KOPT-K1 (cell line): ENCODE results near the gene PRAC2.
"Not testable (repeated sequence)": the region's sequence is repeated elsewhere in the genome, so short reads cannot be mapped to it uniquely, and the experiment has no call there.

Experiments used
- H3K27ac ChIP-seq: fragments of 200-600 bp; sonication (generic); 2 replicates; pipeline ENCODE4 v1.5.1; 2016; ENCODE audit warnings: antibody characterized with exemption, mild to moderate bottlenecking, low read depth, low read length; ENCODE audit not compliant: poor library complexity, severe bottlenecking
- H3K36me3 ChIP-seq: fragments of 200-600 bp; sonication (generic); 2 replicates; pipeline ENCODE4 v1.5.1; 2017; ENCODE audit warnings: antibody characterized with exemption, mild to moderate bottlenecking, low read length, moderate library complexity; ENCODE audit not compliant: insufficient read depth
- H3K9me3 ChIP-seq: fragments of 200-600 bp; sonication (generic); 2 replicates; pipeline ENCODE4 v1.5.1; 2017; ENCODE audit warnings: antibody characterized with exemption, low read length, mild to moderate bottlenecking; ENCODE audit not compliant: insufficient read depth, poor library complexity, severe bottlenecking

The PRAC2 gene

DNA sequence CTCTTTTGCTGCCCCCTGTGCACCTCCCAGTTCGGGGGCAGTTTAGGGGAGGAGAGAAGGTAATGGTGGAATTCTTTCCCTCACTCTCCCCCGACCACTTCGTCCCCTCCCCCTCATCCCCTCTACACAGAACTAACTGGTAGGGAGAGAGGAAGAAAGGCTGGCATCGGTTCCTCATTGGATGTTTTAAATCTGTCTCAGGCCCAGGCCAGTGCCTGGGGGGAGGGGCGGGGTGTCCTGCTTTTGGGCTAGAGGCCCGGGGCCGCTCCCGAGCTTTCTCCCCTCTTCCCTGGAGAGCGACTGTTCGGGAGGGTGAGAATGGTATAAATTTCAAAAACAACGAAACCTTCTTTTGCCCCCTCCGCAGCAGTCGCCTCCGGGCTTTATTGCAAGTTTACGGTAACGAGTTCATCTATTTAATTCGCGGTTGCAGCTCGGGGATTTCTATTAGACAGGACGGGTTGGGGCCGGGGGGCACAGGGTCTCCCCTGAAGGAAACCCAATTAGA lies at the start of gene PRAC2:
PRAC2 (plus strand) TSS at position 271 of the 508 bp plus-strand sequence. CDS start 1,226 bp downstream, outside the sequence.
- no peaks in the 10 kb centered on the region for H3K9me3 ChIP-seq
- H3K36me3 ChIP-seq, result no peaks in the 10 kb centered on the region
- H3K27ac ChIP-seq, result no peak within 1 kb of the TSS

GRCh38 chr17:48676963-48677558 lies 45.9 kb upstream of the PRAC2 start:
- Histone ChIP-seq H3K27ac (no peak overlapping the region), H3K36me3 (no peaks in the 10 kb centered on the region), H3K9me3 (no peaks in the 10 kb centered on the region)

GRCh38 chr17:48678141-48678971 lies 44.6 kb upstream of the PRAC2 start:
- Histone ChIP-seq H3K9me3 (no peaks in the 10 kb centered on the region), H3K36me3 (no peaks in the 10 kb centered on the region), H3K27ac (no peak overlapping the region)

DNA sequence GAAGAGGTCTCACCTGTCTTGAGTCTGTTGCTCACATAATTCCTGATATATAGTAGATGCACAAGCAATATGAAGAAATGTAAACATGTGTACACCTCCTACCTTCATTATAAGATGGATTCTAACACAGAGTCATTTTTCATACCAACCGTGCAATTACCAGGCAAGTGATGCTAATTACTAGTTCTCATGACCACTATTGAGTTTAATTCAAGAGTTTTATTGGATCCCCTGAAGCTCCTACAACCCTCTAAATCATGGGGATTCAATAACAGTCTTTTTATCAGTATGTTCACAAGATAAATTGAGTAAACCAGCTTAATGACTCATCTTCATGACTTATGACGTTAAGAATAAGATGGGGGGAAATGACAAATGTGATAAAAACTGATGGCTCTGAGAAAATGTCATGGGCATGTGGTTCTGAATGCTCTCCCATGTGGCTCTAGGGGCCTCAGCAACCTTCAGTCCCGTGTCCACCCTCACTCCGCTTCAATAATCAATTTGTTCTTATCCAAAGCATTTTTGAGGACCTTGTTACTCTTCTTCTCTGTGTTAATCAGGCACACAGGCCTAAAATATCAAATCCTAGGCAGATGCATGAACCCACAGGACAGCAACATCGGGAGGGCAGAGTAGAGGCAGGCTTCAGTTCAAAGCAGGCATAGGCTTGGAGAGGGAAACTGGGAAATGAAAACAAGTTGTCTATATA lies 43.4 kb upstream of the PRAC2 start:
- H3K36me3 ChIP-seq, result no peaks in the 10 kb centered on the region
- no peaks in the 10 kb centered on the region for H3K9me3 ChIP-seq
- H3K27ac ChIP-seq, result no peak overlapping the region

- H3K36me3 ChIP-seq, result no peaks in the 10 kb centered on the region
- H3K27ac ChIP-seq, result no peak overlapping the region
- H3K9me3 ChIP-seq, result no peaks in the 10 kb centered on the region
Measured at GRCh38 chr17:48681609-48682008, 41.4 kb upstream of the PRAC2 start.

- H3K36me3 ChIP-seq, result no peaks in the 10 kb centered on the region
- no peak overlapping the region for H3K27ac ChIP-seq
- H3K9me3 ChIP-seq, result no peaks in the 10 kb centered on the region
Measured at GRCh38 chr17:48690655-48691054, 32.3 kb upstream of the PRAC2 start.

GRCh38 chr17:48692049-48692448 lies 30.9 kb upstream of the PRAC2 start:
- Histone ChIP-seq H3K27ac (no peak overlapping the region), H3K9me3 (no peaks in the 10 kb centered on the region), H3K36me3 (no peaks in the 10 kb centered on the region)

- no peak overlapping the region for H3K27ac ChIP-seq
- no peaks in the 10 kb centered on the region for H3K36me3 ChIP-seq
- no peaks in the 10 kb centered on the region for H3K9me3 ChIP-seq
Measured at GRCh38 chr17:48693178-48693577, 29.8 kb upstream of the PRAC2 start.

DNA sequence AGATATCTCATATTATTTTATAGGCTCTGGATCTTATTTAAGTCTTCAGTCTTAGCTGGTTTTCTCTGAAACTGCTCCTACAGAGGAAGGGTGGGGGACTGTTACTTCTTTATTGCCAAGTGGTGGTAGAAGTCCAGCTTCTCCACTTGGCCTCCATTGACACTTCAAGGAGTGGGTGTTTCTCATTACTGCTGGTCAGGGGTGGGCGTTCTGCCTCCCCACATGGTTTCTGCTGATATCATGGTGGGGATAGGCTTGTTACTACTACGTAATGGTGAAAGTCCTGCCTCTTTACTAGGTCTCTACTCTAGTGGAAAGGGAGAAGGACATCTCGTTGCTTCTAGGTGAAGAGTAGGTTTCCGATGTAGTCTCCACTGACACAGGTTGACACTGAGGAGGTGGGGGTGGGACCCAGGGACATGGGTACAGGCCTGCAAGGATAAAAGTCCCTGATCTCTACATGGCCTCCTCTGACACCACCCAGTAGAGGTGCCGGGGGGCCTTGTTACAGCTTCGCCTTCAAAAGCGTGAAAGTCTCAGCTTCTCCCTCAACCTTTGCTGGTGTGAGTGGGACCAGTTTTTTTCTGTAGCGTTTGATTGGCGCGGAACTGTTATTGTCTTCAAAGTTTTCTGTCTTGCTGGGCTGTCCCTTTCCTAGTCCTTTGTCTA lies 21.0 kb upstream of the PRAC2 start:
- Histone ChIP-seq H3K36me3 (no peaks in the 10 kb centered on the region), H3K27ac (no peak overlapping the region), H3K9me3 (no peaks in the 10 kb centered on the region)

GRCh38 chr17:48704361-48705248 lies 18.4 kb upstream of the PRAC2 start:
- Histone ChIP-seq H3K27ac (no peak overlapping the region), H3K36me3 (no peaks in the 10 kb centered on the region), H3K9me3 (no peaks in the 10 kb centered on the region)

- Histone ChIP-seq H3K9me3 (no peaks in the 10 kb centered on the region), H3K36me3 (no peaks in the 10 kb centered on the region), H3K27ac (no peak overlapping the region)
Measured at GRCh38 chr17:48711128-48711527, 11.9 kb upstream of the PRAC2 start.

DNA sequence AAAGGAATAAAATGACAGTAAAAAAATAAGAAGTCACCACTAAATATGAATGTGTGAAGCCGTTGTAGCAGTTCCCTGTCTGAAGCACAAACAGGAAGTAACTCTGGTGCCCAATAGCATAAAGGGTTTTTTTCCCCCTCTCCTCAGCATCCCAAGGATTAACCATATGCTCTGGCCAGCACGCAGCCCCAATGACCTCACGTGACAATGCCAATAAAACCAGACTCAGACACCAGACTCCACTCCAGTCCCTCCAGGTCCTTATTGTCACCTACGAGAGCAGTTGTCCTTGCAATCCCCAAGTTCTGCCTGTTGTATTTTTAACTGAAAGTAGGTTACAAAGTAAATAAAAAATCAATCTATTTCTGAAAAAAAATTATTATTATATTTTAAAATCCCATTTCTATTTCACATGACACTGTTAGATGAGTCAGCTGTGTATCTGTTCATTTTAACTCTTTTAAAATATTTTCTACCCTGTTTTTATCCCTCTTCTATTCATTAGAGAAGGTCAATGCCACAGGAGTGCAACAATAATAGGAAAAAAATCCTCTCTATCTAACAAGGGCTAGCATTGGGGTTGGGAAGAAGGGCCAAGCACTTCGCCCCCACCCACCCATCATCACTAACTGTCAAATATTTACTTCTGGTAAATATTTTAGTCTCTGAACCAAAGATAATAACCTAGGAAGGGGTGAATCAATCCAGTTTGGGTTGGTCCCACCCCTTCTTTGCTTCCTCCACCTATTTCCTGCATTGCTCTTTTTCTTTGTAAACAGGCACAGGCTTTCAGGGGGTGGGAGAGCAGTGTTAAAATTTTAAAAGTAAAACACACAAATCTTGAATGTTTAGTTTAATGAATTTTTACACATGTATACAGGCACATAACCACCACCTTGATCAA lies 7.2 kb upstream of the PRAC2 start:
- no peak overlapping the region for H3K27ac ChIP-seq
- H3K36me3 ChIP-seq, result no peaks in the 10 kb centered on the region
- no peaks in the 10 kb centered on the region for H3K9me3 ChIP-seq

DNA sequence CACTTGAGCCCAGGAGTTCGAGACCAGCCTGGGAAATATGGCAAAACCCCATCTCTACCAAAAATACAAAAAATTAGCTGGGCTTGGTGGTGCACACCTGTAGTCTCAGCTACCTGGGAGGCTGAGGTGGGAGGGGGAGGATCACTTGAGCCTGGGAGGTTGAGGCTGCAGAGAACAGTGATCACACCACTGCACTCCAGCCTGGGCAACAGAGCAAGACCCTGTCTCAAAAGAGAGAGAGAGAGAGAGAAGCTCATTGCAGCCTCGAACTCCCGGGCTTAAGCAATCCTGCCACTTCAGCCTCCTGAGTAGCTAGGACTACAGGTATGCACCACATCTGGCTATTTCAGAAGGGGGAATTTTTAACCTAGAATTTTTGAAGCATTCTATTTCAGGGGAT lies 6.4 kb upstream of the PRAC2 start:
- H3K27ac ChIP-seq, H3K9me3 ChIP-seq, H3K36me3 ChIP-seq: not testable (repeated sequence)
